Measurements from ENCODE around the gene SGIP1.

GRCh38 chr1:66607458-66607857 is 73.5 kb downstream of the SGIP1 start:
- TF ChIP-seq CTCF (conservative IDR thresholded peaks at IDR 0.05; ENCODE audit: low read depth, low read length), result no peak
- TF ChIP-seq EZH2 (IDR thresholded peaks at IDR 0.05; ENCODE audit: low read length, unreplicated experiment), result no peak

Data from PC-3 (cell line).